Right atrium auricular region (tissue), 2 donors: ENCODE data around the gene SPARCL1. TPM values are rescaled to one million over a fixed set of nuclear protein-coding genes. Genes with fewer than 3 reads are reported as not detected.
A peak's percentile ranks its signal among the peaks of the same experiment; 100 is the strongest.
"Not testable (repeated sequence)": the region's sequence is repeated elsewhere in the genome, so short reads cannot be mapped to it uniquely, and the experiment has no call there.

Experiments used
- DNase-seq: peaks from one replicate; pipeline ENCODE4 v3.0.0-alpha.2; 2019; ENCODE audit warnings: low spot score
- H3K27ac ChIP-seq, 2 donors: fragments of 200-600 bp; sonication (generic); 1 replicate in 1 of 2; 2 replicates in 1 of 2; pipeline ENCODE4 v1.5.1; 2016 to 2019
- H3K27me3 ChIP-seq, 2 donors: fragments of 200-600 bp; sonication (generic); one replicate each; pipeline versions ENCODE4 v1.5.1 to v1.6.0; 2017 to 2019
- H3K36me3 ChIP-seq: fragments of 200-600 bp; sonication (generic); one replicate; pipeline ENCODE4 v1.5.1; 2016
- H3K4me1 ChIP-seq, 2 donors: fragments of 200-600 bp; sonication (generic); one replicate each; pipeline versions ENCODE4 v1.5.1 to v1.6.0; 2017 to 2019
- H3K4me3 ChIP-seq, 2 donors: fragments of 200-600 bp; sonication (generic); 1 replicate in 1 of 2; 2 replicates in 1 of 2; pipeline ENCODE4 v1.5.1; 2017 to 2019; ENCODE audit warnings: mild to moderate bottlenecking in 1 of 2, moderate library complexity in 1 of 2
- H3K9me3 ChIP-seq, 2 donors: fragments of 200-600 bp; sonication (generic); one replicate each; pipeline ENCODE4 v1.5.1; 2019
- CTCF ChIP-seq, 2 donors: fragments of 200-600 bp; sonication (generic); IDR thresholded peaks; one replicate each; pipeline ENCODE4 v1.5.1; 2019; ENCODE audit warnings: antibody characterized with exemption in 2 of 2
- total RNA-seq, 2 donors: library from RNA; depleted of rRNA; stranded (reverse); fragments of >200 nt; gene quantifications; one replicate each; pipeline ENCODE4 v1.1.0, GENCODE V29; 2016

The SPARCL1 gene
- total RNA-seq, 2 donors from 2014 or later = 501 to 627 TPM

- Histone ChIP-seq H3K36me3 (peaks cover 76% of the 10 kb centered on the region), H3K4me1 (peaks cover 0 to 16% of the 10 kb centered on the region in 2 donors), H3K4me3 (no peak overlapping the region), H3K27me3 (no peaks in the 10 kb centered on the region), H3K9me3 (peaks cover 0 to 6% of the 10 kb centered on the region in 2 donors), H3K27ac (peak overlapping the region; percentile 0 to 63)
- TF ChIP-seq CTCF (IDR thresholded peaks at IDR 0.05) = no peak
- no peak for DNase-seq
Observed at GRCh38 chr4:87490664-87491369, 38.4 kb downstream of the SPARCL1 start.

GRCh38 chr4:87489678-87490077 lies 39.5 kb downstream of the SPARCL1 start:
- H3K4me1 ChIP-seq = peaks cover 0 to 16% of the 10 kb centered on the region in 2 donors
- TF ChIP-seq CTCF (IDR thresholded peaks at IDR 0.05) = no peak
- no peak overlapping the region for H3K4me3 ChIP-seq

GRCh38 chr4:87488666-87489065 lies 40.5 kb downstream of the SPARCL1 start:
- H3K4me1 ChIP-seq = peaks cover 0 to 16% of the 10 kb centered on the region in 2 donors
- H3K27me3 ChIP-seq, H3K4me3 ChIP-seq, H3K9me3 ChIP-seq, DNase-seq: not testable (repeated sequence)
- H3K27ac ChIP-seq = peak overlapping the region; percentile 66 to 70
- peaks cover 57% of the 10 kb centered on the region for H3K36me3 ChIP-seq

More at GRCh38 chr4:87489678-87490077, 39.5 kb downstream of the SPARCL1 start:
- peaks cover 67% of the 10 kb centered on the region for H3K36me3 ChIP-seq
- DNase-seq = no peak
- H3K27ac ChIP-seq = peak overlapping the region; percentile 66 to 70
- H3K9me3 ChIP-seq = peaks cover 0 to 6% of the 10 kb centered on the region in 2 donors
- H3K27me3 ChIP-seq = no peaks in the 10 kb centered on the region

GRCh38 chr4:87483247-87483646 lies 45.9 kb downstream of the SPARCL1 start:
- H3K27ac ChIP-seq, H3K27me3 ChIP-seq: not testable (repeated sequence)
- H3K36me3 ChIP-seq = peaks cover 34% of the 10 kb centered on the region

GRCh38 chr4:87481377-87481776 lies 47.8 kb downstream of the SPARCL1 start:
- no peak overlapping the region for H3K4me3 ChIP-seq
- H3K9me3 ChIP-seq = no peaks in the 10 kb centered on the region
- DNase-seq = no peak
- peaks cover 40% of the 10 kb centered on the region for H3K36me3 ChIP-seq
- H3K27me3 ChIP-seq = no peaks in the 10 kb centered on the region
- no peak for TF ChIP-seq CTCF (IDR thresholded peaks at IDR 0.05)
- H3K27ac ChIP-seq = no peak overlapping the region
- H3K4me1 ChIP-seq = no peaks in the 10 kb centered on the region

More at GRCh38 chr4:87483247-87483646, 45.9 kb downstream of the SPARCL1 start:
- DNase-seq, H3K9me3 ChIP-seq, H3K4me1 ChIP-seq, H3K4me3 ChIP-seq: not testable (repeated sequence)

- no peak overlapping the region for H3K27ac ChIP-seq
- no peaks in the 10 kb centered on the region for H3K9me3 ChIP-seq
- no peak overlapping the region for H3K4me3 ChIP-seq
- no peaks in the 10 kb centered on the region for H3K27me3 ChIP-seq
- no peak for DNase-seq
- peaks cover 57% of the 10 kb centered on the region for H3K36me3 ChIP-seq
- no peaks in the 10 kb centered on the region for H3K4me1 ChIP-seq
- TF ChIP-seq CTCF (IDR thresholded peaks at IDR 0.05) = no peak
Observed at GRCh38 chr4:87478732-87479250, 50.4 kb downstream of the SPARCL1 start.
